H9 (cell line): Measurements from ENCODE around the gene LRIT3. TPM values are rescaled to one million over a fixed set of nuclear protein-coding genes. Genes with fewer than 3 reads are reported as not detected.

Experiments
- DNase-seq: peaks from one replicate; pipeline ENCODE4 v3.0.0-alpha.2; 2017
- H2AFZ ChIP-seq: one replicate; pipeline ENCODE4 v1.6.1; 2013; ENCODE audit warnings: mild to moderate bottlenecking, low read length, control low read depth, moderate library complexity
- H2AK5ac ChIP-seq: 2 replicates; pipeline ENCODE4 v1.6.1; 2013; ENCODE audit warnings: low read length, control low read depth, mixed read lengths; ENCODE audit not compliant: insufficient read length
- H2BK120ac ChIP-seq: one replicate; pipeline ENCODE4 v1.6.1; 2013; ENCODE audit warnings: low read depth, mild to moderate bottlenecking, low read length, control low read depth, inconsistent platforms; ENCODE audit not compliant: poor library complexity, severe bottlenecking
- H2BK12ac ChIP-seq: 2 replicates; pipeline ENCODE4 v1.6.1; 2013; ENCODE audit warnings: low read length, control low read depth, mixed read lengths, low read depth; ENCODE audit not compliant: insufficient read length
- H2BK15ac ChIP-seq: 2 replicates; pipeline ENCODE4 v1.6.1; 2013; ENCODE audit warnings: low read depth, low read length, control low read depth
- H2BK20ac ChIP-seq: one replicate; pipeline ENCODE4 v1.6.1; 2013; ENCODE audit warnings: low read depth, mild to moderate bottlenecking, low read length, control low read depth, inconsistent platforms; ENCODE audit not compliant: poor library complexity, severe bottlenecking
- H2BK5ac ChIP-seq: 2 replicates; pipeline ENCODE4 v1.6.1; 2013; ENCODE audit warnings: low read length, control low read depth, mixed read lengths; ENCODE audit not compliant: insufficient read length
- H3K14ac ChIP-seq: 2 replicates; pipeline ENCODE4 v1.6.1; 2013; ENCODE audit warnings: low read length, control low read depth; ENCODE audit not compliant: insufficient read depth
- H3K18ac ChIP-seq: 2 replicates; pipeline ENCODE4 v1.6.1; 2013; ENCODE audit warnings: low read depth, mild to moderate bottlenecking, mixed read lengths, low read length, control low read depth; ENCODE audit not compliant: insufficient read length
- H3K23ac ChIP-seq: 2 replicates; pipeline ENCODE4 v1.6.1; 2013; ENCODE audit warnings: low read length, control low read depth, mixed read lengths, low read depth; ENCODE audit not compliant: insufficient read length
- H3K23me2 ChIP-seq: 2 replicates; pipeline ENCODE4 v1.6.1; 2013; ENCODE audit warnings: low read depth, mild to moderate bottlenecking, mixed read lengths, low read length, control low read depth; ENCODE audit not compliant: insufficient read length, poor library complexity, severe bottlenecking
- H3K27ac ChIP-seq: 2 replicates; pipeline ENCODE4 v1.5.1; 2013; ENCODE audit warnings: low read length, control low read depth, mixed read lengths, low read depth; ENCODE audit not compliant: insufficient read length
- H3K27me3 ChIP-seq: 2 replicates; pipeline ENCODE4 v1.6.1; 2013; ENCODE audit warnings: low read length, control low read depth, inconsistent platforms; ENCODE audit not compliant: insufficient read depth
- H3K4ac ChIP-seq: 2 replicates; pipeline ENCODE4 v1.6.1; 2013; ENCODE audit warnings: low read depth, mild to moderate bottlenecking, control low read depth, inconsistent platforms, low read length, moderate library complexity
- H3K4me1 ChIP-seq: 2 replicates; pipeline ENCODE4 v1.6.1; 2013; ENCODE audit warnings: low read length, control low read depth, inconsistent platforms; ENCODE audit not compliant: insufficient read depth
- H3K4me2 ChIP-seq: 2 replicates; pipeline ENCODE4 v1.6.1; 2013; ENCODE audit warnings: low read length, control low read depth, mixed read lengths; ENCODE audit not compliant: insufficient read length, insufficient read depth
- H3K56ac ChIP-seq: 2 replicates; pipeline ENCODE4 v1.6.1; 2013; ENCODE audit warnings: low read depth, mild to moderate bottlenecking, mixed read lengths, low read length, control low read depth; ENCODE audit not compliant: insufficient read length
- H3K79me1 ChIP-seq: 2 replicates; pipeline ENCODE4 v1.6.1; 2013; ENCODE audit warnings: low read depth, mild to moderate bottlenecking, moderate library complexity, low read length, control low read depth, inconsistent platforms; ENCODE audit not compliant: insufficient read depth, poor library complexity, severe bottlenecking
- H3K79me2 ChIP-seq: 2 replicates; pipeline ENCODE4 v1.6.1; 2013; ENCODE audit warnings: low read length, control low read depth, inconsistent platforms; ENCODE audit not compliant: insufficient read depth
- H3K9ac ChIP-seq: 2 replicates; pipeline ENCODE4 v1.6.1; 2013; ENCODE audit warnings: low read length, control low read depth, mixed read lengths; ENCODE audit not compliant: insufficient read length; ENCODE audit errors: extremely low read depth
- H3K9me3 ChIP-seq: one replicate; pipeline ENCODE4 v1.6.1; 2013; ENCODE audit warnings: low read depth, low read length, inconsistent platforms; ENCODE audit not compliant: control insufficient read depth
- H3T11ph ChIP-seq: one replicate; pipeline ENCODE4 v1.6.1; 2013; ENCODE audit warnings: mild to moderate bottlenecking, low read length, control low read depth, inconsistent platforms
- H4K20me1 ChIP-seq: one replicate; pipeline ENCODE4 v1.6.1; 2013; ENCODE audit not compliant: control insufficient read depth, insufficient read length, insufficient read depth
- H4K5ac ChIP-seq: 2 replicates; pipeline ENCODE4 v1.6.1; 2013; ENCODE audit warnings: low read depth, mild to moderate bottlenecking, mixed read lengths, low read length, control low read depth; ENCODE audit not compliant: insufficient read length
- H4K8ac ChIP-seq: replicated peaks from 2 replicates; pipeline ENCODE4 v1.6.1; 2013; ENCODE audit warnings: low read length, control low read depth, mixed read lengths, low read depth; ENCODE audit not compliant: insufficient read length
- H4K91ac ChIP-seq: 2 replicates; pipeline ENCODE4 v1.6.1; 2013; ENCODE audit warnings: low read depth, mild to moderate bottlenecking, moderate library complexity, mixed read lengths, low read length, control low read depth; ENCODE audit not compliant: insufficient read length
- H3K27ac Mint-ChIP-seq, 3 experiments: 2 replicates in 2 of 3; 3 replicates in 1 of 3; pipeline ENCODE4 v1.8.0; 2020 to 2021; ENCODE audit warnings: mixed read lengths in 3 of 3, mild to moderate bottlenecking in 1 of 3, moderate library complexity in 1 of 3
- H3K27me3 Mint-ChIP-seq: 2 replicates; pipeline ENCODE4 v1.8.0; 2021; ENCODE audit warnings: low read depth, mild to moderate bottlenecking, moderate library complexity, mixed read lengths
- H3K36me3 Mint-ChIP-seq, 3 experiments: 2 replicates in 2 of 3; 3 replicates in 1 of 3; pipeline ENCODE4 v1.8.0; 2020 to 2021; ENCODE audit warnings: low read depth in 3 of 3, mixed read lengths in 3 of 3; ENCODE audit not compliant: insufficient read depth in 1 of 3
- H3K4me1 Mint-ChIP-seq, 2 experiments: 2 replicates each; pipeline ENCODE4 v1.8.0; 2020; ENCODE audit warnings: mixed read lengths in 2 of 2
- H3K4me3 Mint-ChIP-seq, 2 experiments: 2 replicates in 1 of 2; 3 replicates in 1 of 2; pipeline ENCODE4 v1.8.0; 2020 to 2021; ENCODE audit warnings: mild to moderate bottlenecking in 2 of 2, mixed read lengths in 2 of 2, moderate library complexity in 1 of 2
- H3K9me3 Mint-ChIP-seq, 2 experiments: 2 replicates in 1 of 2; 3 replicates in 1 of 2; pipeline ENCODE4 v1.8.0; 2020; ENCODE audit warnings: mild to moderate bottlenecking in 2 of 2, mixed read lengths in 2 of 2, moderate library complexity in 1 of 2
- WGBS: extraction: QIAGEN DNeasy Blood & Tissue Kit; methylation state at CpG from one replicate; pipeline ENCODE4 v1.1.7; 2013; ENCODE audit warnings: missing lambda C conversion rate, low lambda C conversion rate, mixed read lengths; ENCODE audit not compliant: insufficient read length; ENCODE audit errors: extremely low coverage; 5-methylcytosine and 5-hydroxymethylcytosine counted together
- total RNA-seq: library from RNA; stranded (reverse); gene quantifications from 2 replicates; pipeline ENCODE4 v1.2.1, GENCODE V29; 2021
- TF ChIP-seq, protein P1 (sequence below): fragments of 200-600 bp; sonication (generic); conservative IDR thresholded peaks from 3 replicates; pipeline ENCODE4 v1.8.0; 2021; ENCODE audit warnings: antibody characterized with exemption, mild to moderate bottlenecking

LRIT3 gene
- total RNA-seq, 1 experiment from 2014 or later, result 0.07 TPM

- no peaks in the 10 kb centered on the region for H3K4me1 Mint-ChIP-seq
- Histone ChIP-seq H3K27me3 (no peaks in the 10 kb centered on the region), H3K4ac (no peak overlapping the region), H3T11ph (no peak overlapping the region), H2BK120ac (no peak overlapping the region), H3K4me1 (no peaks in the 10 kb centered on the region), H4K5ac (no peak overlapping the region), H4K8ac (no peak overlapping the region), H3K9me3 (no peaks in the 10 kb centered on the region), H3K27ac (no peak overlapping the region), H3K79me2 (no peaks in the 10 kb centered on the region), H2BK12ac (no peak overlapping the region), H2AK5ac (no peak overlapping the region), H3K9ac (no peak overlapping the region), H2BK15ac (no peak overlapping the region), H3K18ac (no peak overlapping the region), H3K23ac (no peak overlapping the region), H2BK20ac (no peak overlapping the region), H3K23me2 (no peaks in the 10 kb centered on the region), H2BK5ac (no peak overlapping the region), H3K79me1 (no peaks in the 10 kb centered on the region), H3K14ac (no peak overlapping the region), H2AFZ (no peak overlapping the region), H4K20me1 (no peaks in the 10 kb centered on the region), H3K4me2 (no peak overlapping the region), H4K91ac (no peak overlapping the region), H3K56ac (no peak overlapping the region)
- WGBS, result no CpG with 5 or more reads among the region's 4 CpGs
- H3K27me3 Mint-ChIP-seq, result no peaks in the 10 kb centered on the region
- no peak overlapping the region for H3K4me3 Mint-ChIP-seq
- no peak for DNase-seq
- no peaks in the 10 kb centered on the region; a peak in 1 of 7 replicates for H3K36me3 Mint-ChIP-seq
- H3K9me3 Mint-ChIP-seq, result peaks cover 3 to 5% of the 10 kb centered on the region in 2 experiments; a peak in 4 of 5 replicates
- H3K27ac Mint-ChIP-seq, result no peak overlapping the region
- TF ChIP-seq, protein P1, sequence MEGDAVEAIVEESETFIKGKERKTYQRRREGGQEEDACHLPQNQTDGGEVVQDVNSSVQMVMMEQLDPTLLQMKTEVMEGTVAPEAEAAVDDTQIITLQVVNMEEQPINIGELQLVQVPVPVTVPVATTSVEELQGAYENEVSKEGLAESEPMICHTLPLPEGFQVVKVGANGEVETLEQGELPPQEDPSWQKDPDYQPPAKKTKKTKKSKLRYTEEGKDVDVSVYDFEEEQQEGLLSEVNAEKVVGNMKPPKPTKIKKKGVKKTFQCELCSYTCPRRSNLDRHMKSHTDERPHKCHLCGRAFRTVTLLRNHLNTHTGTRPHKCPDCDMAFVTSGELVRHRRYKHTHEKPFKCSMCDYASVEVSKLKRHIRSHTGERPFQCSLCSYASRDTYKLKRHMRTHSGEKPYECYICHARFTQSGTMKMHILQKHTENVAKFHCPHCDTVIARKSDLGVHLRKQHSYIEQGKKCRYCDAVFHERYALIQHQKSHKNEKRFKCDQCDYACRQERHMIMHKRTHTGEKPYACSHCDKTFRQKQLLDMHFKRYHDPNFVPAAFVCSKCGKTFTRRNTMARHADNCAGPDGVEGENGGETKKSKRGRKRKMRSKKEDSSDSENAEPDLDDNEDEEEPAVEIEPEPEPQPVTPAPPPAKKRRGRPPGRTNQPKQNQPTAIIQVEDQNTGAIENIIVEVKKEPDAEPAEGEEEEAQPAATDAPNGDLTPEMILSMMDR, result no peak
These were observed 46.7 kb upstream of the LRIT3 start for GRCh38 chr4:109801099-109801789.
